ENCODE data around the gene NLRP7.
"Not testable (repeated sequence)": the region's sequence is repeated elsewhere in the genome, so short reads cannot be mapped to it uniquely, and the experiment has no call there.

The NLRP7 gene

DNA sequence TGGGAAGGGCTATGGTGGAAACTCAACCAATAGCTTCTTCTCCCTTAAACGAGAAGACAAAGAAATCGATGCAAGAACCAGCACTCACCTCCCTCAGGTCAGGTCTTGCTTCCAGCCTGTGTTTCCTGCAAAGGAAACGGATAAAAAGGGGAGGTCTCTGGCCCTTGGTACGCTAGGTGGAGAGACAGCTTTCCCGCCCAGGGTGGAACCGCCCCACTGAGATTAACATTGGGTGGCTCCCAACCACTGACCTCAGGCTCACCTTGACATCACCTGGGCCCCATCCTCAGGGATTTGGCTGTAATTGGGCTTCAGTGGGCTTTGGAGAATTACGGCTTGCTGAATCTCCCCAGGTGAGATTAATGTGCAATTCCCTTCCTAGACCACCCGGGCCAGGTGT lies at the start of gene NLRP7:
NLRP7 (minus strand) TSS at position 150 of the 400 bp plus-strand sequence.
- DNase-seq = no peak

DNA sequence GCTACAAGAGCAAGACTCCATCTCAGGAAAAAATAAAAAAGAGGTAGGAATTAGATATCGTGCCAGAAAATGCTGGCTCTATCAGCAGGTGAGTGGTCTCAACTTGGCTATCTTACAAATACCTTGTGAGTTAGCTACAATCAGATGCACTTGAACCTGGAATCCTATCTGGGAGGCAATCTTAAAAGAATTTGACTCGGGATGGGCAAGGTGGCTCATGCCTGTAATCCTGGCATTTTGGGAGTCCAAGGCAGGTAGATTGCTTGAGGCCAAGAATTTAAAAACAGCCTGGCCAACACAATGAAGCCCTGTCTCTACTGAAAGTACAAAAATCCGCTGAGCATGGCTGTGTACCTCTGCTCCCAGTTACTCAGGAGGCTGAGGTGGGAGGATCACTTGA lies 48.2 kb upstream of the NLRP7 start:
- DNase-seq = no peak

DNA sequence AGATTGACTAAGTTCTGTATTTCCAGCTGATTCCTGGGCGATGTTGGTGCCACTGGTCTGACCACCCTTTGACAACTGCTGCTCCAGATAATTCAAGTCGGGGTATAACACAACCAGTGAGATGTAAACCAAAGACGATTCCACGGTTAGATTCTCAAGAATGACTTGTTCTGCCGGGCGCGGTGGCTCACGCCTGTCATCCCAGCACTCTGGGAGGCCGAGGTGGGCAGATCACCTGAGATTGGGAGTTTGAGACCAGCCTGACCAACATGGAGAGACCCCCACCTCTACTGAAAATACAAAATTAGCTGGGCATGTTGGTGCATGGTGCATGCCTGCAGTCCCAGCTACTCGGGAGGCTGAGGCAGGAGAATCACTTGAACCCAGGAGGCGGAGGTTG lies 42.2 kb upstream of the NLRP7 start:
- DNase-seq = not testable (repeated sequence)

DNA sequence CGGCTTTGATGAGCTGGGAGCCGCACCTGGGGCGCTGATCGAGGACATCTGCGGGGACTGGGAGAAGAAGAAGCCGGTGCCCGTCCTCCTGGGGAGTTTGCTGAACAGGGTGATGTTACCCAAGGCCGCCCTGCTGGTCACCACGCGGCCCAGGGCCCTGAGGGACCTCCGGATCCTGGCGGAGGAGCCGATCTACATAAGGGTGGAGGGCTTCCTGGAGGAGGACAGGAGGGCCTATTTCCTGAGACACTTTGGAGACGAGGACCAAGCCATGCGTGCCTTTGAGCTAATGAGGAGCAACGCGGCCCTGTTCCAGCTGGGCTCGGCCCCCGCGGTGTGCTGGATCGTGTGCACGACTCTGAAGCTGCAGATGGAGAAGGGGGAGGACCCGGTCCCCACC lies 35.2 kb upstream of the NLRP7 start:
- not testable (repeated sequence) for DNase-seq

DNA sequence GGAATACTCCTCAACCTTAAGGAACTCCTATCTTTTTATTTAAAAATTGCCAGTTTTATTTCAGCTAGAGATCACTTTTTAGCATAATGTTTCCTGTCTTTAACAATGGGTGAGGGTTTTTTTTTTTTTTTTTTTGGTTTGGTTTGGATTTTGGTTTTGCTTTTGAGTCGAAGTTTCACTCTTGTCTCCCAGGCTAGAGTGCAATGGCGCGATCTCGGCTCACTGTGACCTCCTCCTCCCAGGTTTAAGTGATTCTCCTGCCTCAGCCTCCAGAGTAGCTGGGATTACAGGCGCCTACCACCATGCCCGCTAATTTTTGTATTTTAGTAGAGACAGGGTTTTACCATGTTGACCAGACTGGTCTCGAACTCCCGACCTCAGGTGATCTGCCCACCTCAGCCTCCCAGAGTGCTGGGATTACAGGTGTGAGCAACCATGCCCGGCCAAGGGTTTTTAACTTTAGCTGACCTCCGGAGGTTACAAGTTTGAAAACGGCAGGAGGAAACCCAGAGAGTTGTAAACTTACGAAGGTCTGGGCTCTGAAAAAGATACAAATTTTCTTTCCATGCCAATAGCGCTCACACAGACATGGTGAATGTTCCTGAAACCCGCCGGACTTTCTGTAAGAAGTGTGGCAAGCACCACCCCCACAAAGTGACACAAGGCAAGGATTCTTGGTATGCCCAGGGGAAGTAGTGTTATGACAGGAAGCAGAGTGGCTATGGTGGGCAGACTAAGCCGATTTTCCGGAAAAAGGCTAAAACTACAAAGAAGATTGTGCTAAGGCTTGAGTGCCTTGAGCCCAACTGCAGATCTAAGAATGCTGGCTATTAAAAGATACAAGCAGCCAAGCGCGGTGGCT lies 26.1 kb upstream of the NLRP7 start:
- DNase-seq = not testable (repeated sequence)

DNA sequence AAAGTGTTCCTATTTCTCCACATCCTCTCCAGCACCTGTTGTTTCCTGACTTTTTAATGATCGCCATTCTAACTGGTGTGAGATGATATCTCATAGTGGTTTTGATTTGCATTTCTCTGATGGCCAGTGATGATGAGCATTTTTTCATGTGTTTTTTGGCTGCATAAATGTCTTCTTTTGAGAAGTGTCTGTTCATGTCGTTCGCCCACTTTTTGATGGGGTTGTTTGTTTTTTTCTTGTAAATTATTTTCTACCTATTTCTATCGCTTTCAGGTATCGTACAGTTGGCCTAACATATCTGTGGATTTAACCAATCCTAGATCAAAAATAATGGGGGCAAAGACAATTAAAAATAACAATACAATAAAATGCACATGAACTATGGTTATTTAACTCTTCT lies 24.1 kb upstream of the NLRP7 start:
- DNase-seq = not testable (repeated sequence)

DNA sequence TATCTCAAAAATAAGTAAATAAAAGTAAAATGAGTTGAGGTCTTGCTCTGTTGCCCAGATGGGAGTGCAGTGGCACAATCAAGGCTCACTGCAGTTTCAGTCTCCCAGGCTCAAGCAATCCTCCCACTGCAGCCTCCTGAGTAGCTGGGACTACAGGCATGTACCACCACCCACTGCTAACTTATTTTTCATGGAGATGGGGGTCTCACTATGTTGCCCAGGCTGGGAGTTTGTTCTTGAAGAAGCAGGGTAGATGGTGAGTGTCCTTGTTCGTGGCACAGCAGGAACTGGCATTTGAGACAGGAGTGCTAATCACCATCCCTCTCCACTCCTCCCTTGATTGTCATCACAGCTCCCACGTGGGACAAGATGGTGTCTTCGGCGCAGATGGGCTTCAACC lies 22.3 kb upstream of the NLRP7 start:
- DNase-seq = no peak

DNA sequence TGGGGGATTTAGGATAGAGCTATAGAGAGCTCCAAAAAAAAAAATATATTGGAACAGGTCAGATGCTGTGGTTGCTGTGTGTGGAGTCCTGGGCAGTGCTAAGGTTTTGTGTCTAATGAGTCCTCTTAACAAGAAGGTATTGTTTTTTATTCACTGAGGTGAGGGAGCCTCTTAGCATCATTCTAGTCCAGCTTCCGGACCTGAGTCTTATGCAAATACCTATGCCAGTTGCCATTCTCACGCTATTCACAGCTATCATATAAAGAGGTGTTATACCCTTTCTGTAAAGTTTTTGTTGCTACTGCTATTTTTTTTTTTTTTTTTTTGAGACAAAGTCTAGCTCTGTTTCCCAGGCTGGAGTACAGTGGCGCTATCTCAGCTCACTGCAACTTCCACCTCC lies 20.3 kb upstream of the NLRP7 start:
- DNase-seq = no peak

DNA sequence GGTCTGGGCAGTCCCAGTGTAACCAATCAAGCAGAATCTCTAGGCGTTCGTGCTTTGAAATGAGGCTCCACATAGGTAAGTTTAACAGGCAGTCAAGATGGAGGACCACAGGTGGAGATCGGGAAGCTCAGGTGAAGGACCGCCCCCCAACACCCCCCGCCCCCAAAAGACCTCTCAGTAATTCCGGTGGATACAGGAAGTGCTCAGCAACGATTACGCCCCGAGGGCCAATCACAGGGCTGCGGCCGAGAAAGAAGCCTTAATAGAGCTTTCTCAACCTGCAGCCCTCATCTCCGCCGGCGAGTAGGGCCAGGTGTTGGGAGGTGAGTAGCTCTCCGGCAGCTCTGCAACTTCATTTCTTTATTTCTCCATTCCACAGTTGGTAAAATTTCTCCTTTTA lies 17.7 kb upstream of the NLRP7 start:
- peak; percentile 30 to 45 for DNase-seq

DNA sequence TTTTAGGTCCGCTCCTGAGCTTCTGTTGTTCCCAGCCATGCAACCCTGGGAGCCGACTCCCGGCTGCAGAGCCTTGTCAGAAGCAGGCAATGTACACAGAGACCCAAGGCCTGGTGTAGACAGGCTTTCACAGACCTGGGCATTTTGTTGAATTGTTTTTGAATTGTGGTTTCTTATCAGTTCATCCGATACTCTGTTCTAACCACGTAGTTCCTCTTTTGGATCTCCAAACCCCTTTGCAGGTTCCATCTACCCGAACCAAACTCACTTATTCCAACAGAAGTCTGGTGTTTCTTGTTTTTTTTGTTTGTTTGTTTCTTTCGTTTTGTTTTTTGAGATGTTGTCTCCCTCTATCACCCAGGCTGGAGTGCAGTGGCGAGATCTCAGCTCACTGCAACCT lies 12.5 kb upstream of the NLRP7 start:
- DNase-seq = no peak

DNA sequence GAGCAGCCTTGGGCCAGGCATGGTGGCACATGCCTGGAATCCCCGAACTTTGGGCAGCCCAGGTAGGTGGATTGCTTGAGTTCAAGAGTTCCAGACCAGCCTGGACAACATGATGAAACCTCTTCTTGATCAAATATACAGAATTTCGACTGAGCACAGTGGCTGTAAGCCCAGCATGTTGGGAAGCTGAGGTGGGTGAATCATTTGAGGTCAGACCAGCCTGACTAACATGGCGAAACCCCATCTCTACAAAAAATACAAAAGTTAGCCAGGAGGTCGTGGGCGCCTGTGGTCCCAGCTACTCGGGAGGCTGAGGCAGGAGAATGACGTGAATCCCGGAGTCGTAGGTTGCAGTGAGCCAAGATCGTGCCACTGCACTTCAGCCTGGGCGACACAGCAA lies 8.0 kb upstream of the NLRP7 start:
- no peak for DNase-seq

DNA sequence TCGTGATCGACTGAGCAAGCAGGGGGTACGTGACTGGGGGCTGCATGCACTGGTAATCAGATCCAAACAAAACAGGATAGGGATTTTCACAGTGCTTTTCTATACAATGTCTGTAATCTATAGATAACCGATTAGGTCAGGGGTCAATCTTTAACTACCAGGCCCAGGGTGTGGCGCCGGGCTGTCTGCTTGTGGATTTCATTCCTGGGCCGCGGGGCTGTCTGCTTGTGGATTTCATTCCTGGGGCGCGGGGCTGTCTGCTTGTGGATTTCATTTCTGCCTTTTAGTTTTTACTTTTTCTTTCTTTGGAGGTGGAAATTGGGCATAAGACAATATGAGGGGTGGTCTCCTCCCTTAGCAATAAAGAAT lies 6.0 kb upstream of the NLRP7 start:
- not testable (repeated sequence) for DNase-seq

DNA sequence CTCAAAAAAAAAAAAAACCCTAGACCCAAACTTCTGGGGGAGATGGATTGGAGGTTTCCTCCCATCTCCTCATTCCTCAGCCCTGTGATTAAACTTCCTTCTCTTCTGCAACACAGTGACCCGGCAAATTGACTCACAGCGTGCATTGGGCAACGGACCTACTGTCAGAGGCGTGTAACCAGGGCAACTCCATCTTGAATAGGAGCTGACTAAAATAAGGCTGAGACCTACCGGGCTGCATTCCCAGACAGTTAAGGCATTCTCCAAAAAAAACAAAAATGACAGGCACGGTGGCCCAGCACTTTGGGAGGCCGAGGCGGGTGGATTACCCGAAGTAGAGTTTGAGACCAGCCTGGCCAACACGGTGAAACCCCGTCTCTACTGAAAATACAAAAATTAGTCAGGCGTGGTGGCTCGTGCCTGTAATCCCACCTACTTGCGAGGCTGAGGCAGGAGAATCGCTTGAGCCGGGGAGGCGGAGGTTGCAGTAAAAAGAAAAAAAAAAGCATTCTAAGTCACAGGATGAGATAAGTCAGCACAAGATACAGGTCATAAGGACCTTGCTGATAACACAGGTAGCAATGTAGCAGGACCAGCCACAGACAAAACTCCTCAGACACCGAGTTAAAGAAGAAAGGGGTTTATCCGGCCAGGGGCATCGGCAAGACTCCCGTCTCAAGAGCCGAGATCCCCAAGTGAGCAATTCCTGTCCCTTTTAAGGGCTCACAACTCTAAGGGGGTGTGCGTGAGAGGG lies 5.4 kb upstream of the NLRP7 start:
- DNase-seq = no peak

DNA sequence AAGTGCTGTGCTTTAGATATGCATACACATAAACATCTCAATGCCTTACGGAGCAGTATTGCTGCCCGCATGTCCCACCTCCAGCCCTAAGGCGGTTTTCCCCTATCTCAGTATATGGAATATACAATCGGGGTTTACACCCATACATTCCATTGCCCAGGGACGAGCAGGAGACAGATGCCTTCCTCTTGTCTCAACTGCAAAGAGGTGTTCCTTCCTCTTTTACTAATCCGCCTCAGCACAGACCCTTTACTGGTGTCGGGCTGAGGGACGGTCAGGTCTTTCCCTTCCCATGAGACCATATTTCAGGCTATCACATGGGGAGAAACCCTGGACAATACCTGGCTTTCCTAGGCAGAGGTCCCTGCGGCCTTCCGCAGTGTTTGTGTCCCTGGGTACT lies 3.2 kb upstream of the NLRP7 start:
- not testable (repeated sequence) for DNase-seq

DNA sequence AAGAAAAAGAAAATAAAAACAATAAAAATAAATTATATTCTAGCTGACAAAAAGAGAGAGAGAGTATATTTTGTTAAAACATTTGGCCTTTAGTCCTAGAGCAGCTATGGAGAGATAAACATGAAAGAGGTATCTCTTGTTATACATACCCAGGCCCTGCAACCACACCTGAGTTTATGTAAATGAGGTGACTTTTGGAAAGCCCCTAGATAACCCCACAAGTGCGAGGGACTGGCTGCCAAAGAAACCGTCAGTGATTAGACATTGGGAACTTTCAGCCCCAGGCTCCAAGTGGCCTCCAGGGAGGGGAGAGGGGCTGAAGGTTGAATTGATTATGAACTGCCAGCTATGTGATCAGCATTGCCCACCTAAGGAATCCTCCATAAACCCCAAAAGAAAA lies 2.1 kb upstream of the NLRP7 start:
- DNase-seq = no peak

DNA sequence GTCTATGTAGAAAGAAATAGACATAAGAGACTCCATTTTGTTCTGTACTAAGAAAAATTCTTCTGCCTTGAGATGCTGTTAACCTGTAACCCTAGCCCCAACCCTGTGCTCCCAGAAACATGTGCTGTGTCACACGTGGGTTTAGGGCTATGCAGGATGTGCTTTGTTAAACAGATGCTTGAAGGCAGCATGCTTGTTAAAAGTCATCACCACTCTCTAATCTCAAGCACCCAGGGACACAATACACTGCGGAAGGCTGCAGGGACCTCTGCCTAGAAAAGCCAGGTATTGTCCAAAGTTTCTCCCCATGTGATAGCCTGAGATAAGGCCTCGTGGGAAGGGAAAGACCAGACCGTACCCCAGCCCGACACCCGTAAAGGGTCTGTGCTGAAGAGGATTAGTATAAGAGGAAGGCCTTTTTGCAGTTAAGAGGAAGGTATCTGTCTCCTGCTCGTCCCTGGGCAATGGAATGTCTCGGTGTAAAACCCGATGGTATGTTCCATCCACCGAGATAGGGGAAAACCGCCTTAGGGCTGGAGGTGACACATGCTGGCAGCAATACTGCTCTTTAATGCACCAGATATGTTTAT lies 3.5 kb downstream of the NLRP7 start:
- DNase-seq = not testable (repeated sequence)

DNA sequence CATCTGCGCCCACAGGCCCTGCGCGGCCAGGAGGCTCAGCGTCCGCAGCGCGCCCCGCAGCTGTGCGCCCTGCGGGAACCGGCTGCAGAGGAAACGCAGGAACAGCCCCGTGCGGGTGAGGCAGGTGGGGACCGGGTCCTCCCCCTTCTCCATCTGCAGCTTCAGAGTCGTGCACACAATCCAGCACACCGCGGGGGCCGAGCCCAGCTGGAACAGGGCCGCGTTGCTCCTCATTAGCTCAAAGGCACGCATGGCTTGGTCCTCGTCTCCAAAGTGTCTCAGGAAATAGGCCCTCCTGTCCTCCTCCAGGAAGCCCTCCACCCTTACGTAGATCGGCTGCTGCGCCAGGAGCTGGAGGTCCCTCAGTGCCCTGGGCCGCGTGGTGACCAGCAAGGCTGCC lies 7.8 kb downstream of the NLRP7 start:
- not testable (repeated sequence) for DNase-seq

DNA sequence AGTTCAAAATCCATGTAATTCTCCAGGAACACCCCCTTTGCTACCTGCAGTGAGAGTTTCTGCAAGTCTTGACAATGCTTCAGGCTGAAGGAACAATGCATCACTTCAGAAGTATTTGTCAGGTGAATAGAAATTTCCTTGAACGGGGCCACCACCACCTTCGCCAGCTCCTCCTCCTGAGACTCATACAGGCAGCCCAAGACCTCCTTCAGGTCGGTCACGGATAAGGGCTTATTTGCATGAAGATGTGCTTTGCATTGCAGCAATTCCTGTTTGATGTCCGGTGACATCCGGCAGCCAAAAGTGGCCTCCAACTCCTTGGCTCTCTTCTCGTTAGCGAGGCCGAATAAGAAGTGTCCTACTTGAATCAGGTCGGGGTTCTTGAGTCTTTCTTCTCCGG lies 8.4 kb downstream of the NLRP7 start:
- no peak for DNase-seq

DNA sequence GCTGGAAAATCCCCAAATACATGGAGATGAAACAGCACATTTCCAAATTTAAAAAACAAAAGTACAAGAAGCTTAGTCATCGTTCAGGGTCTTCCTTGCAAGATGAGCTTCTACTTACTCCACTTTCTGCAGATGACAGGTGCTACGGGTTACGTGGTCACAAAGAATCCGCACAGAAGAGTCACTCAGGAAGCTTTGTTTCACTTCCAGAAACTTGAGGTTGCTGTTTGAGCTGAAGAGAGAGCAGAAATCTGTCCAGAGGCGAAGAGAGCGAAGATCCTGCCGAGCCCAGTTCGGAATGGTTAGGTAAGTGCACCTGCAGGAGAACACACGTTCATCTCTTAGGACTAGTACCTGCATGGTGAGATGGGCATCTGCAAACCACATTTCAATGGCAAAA lies 9.4 kb downstream of the NLRP7 start:
- no peak for DNase-seq

DNA sequence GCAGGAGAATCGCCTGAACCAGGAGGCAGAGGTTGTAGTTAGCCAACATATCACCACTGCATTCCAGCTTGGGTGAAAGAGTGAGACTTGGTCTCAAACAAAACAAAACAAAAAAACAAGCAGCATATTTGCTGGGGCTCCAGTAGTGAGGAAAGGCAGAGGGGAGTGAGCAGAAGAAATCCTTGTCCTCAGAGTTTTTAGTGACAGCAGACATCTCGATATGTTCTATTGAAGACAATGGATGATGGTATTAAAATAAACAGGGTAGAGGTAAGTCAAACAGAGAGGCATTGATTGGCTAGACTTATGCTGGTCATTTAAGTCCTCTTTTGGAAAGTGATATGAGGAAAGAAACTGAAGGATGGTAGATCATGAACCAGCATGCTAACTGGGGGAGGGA lies 19.0 kb downstream of the NLRP7 start:
- DNase-seq = no peak

DNA sequence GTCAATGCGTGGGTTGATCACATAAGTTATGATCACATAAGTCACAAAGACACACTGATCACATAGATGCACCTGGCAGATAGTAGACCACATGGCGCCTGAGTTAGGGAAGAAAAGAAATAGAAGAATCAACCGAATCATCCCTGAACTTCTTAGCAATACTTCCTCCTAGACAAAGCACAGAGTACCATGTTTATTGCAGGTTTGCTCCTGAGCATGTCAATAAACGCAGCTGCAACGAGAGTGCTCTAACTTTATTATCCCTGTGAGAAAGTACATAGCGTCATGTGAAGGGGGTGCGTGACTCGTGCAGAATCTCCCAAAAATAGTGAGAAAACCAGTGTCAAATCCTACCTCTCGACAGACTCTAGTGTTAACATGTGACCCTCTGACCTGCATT lies 24.1 kb downstream of the NLRP7 start:
- DNase-seq = no peak

DNA sequence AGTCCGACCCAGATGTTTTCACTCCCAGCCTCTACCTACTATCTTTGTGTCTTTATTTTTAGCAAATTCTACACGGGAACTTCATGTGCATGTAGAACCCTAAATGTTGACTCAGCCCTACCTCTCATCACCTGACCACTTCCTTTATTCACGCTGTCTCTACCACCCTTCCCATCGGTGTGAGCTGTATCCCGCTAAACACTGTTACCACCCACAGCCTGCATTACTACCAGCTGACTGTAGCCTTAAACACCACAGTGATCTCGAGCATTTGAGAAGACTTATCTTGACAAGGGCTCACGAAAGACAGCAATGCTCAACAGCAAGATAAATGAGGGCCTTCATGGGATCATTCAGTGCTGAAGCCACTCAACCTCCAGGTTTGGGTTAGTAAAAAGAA lies 26.2 kb downstream of the NLRP7 start:
- DNase-seq = no peak

DNA sequence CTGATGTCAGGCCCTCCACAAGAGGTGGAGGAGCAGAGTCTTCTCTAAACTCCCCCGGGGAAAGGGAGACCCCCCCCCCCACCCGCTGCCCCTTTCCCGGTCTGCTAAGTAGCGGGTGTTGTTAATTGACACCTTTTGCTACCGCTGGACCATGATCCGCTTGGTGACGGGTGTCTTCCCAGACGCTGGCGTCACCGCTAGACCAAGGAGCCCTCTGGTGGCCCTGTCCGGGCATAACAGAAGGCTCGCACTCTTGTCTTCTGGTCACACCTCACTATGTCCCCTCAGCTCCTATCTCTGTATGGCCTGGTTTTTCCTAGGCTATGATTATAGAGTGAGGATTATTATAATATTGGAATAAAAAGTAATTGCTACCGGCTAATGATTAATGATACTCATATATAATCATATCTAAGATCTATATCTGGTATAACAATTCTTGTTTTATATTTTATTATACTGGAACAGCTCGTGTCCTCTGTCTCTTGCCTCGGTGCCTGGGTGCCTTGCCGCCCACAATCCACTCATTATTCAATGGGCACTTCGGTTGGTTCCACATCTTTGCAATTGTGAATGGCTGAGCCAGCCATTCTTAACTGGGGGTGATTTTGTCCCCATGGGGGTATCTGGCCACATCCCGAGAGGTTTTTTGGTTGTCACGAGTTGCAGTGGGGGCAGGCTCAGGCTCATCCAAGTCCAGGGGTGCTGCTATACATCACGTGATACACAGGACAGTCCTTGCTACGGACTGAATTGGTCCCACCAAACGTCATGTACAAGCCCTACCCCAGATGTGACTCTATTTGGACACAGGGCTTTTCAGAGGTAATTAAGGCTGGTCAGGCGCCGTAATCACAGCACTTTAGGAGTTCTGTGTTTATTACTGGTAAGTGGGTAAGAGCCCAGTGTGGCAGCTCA lies 27.4 kb downstream of the NLRP7 start:
- DNase-seq = not testable (repeated sequence)

Data from NCI-H1930 (cell line).